ENCODE results near the gene NXPH3. TPM values are rescaled to one million over a fixed set of nuclear protein-coding genes. Genes with fewer than 3 reads are reported as not detected.

The NXPH3 gene
- total RNA-seq, 2 experiments from 2014 or later = not detected

- POLR2A ChIA-PET = no interaction called here
- H3K27ac Mint-ChIP-seq = no peak overlapping the region
- H3K4me1 Mint-ChIP-seq = no peaks in the 10 kb centered on the region
- no peak overlapping the region for H3K4me3 Mint-ChIP-seq
- no peaks in the 10 kb centered on the region for H3K27me3 Mint-ChIP-seq
- CTCF ChIA-PET = interaction anchor here (1.3 kb wide), 2 partner anchors 9 to 159 kb away, joined by 3 to 4 read pairs; no protein-coding TSS in a partner anchor
- DNase-seq = no peak
- peaks cover 18% of the 10 kb centered on the region for H3K36me3 Mint-ChIP-seq (ENCODE audit: low read depth)
- no peaks in the 10 kb centered on the region for H3K9me3 Mint-ChIP-seq
Observed at GRCh38 chr17:49592263-49592662, 16.6 kb downstream of the NXPH3 start.

GRCh38 chr17:49595328-49595727, 19.7 kb downstream of the NXPH3 start:
- Mint-ChIP-seq H3K9me3 (no peaks in the 10 kb centered on the region), H3K27me3 (no peaks in the 10 kb centered on the region), H3K4me3 (no peak overlapping the region), H3K27ac (no peak overlapping the region), H3K36me3 (ENCODE audit: low read depth) (peaks cover 28% of the 10 kb centered on the region), H3K4me1 (no peaks in the 10 kb centered on the region)
- no peak for DNase-seq
- ChIA-PET CTCF (interaction anchor here (0.6 to 1.3 kb wide), 4 partner anchors 20 to 118 kb away, joined by 3 to 5 read pairs (median 4); partner anchors contain the start of gene NXPH3), POLR2A (no interaction called here)

GRCh38 chr17:49595980-49596379, 20.3 kb downstream of the NXPH3 start:
- H3K27me3 Mint-ChIP-seq = no peaks in the 10 kb centered on the region
- DNase-seq = no peak
- no peak overlapping the region for H3K4me3 Mint-ChIP-seq
- CTCF ChIA-PET = no interaction called here
- peaks cover 29% of the 10 kb centered on the region for H3K36me3 Mint-ChIP-seq (ENCODE audit: low read depth)
- no peaks in the 10 kb centered on the region for H3K9me3 Mint-ChIP-seq
- H3K27ac Mint-ChIP-seq = no peak overlapping the region
- POLR2A ChIA-PET = no interaction called here
- H3K4me1 Mint-ChIP-seq = no peaks in the 10 kb centered on the region

GRCh38 chr17:49596613-49597244, 21.1 kb downstream of the NXPH3 start:
- Mint-ChIP-seq H3K4me1 (no peaks in the 10 kb centered on the region), H3K27ac (no peak overlapping the region), H3K9me3 (no peaks in the 10 kb centered on the region), H3K4me3 (no peak overlapping the region), H3K36me3 (ENCODE audit: low read depth) (peaks cover 34% of the 10 kb centered on the region), H3K27me3 (no peaks in the 10 kb centered on the region)
- DNase-seq = no peak
- POLR2A ChIA-PET = interaction anchor here (0.6 kb wide), 1 partner anchor 65 kb away, joined by 3 read pairs; no protein-coding TSS in a partner anchor
- CTCF ChIA-PET = interaction anchor here (0.8 to 1.5 kb wide), 7 partner anchors 8 to 41 kb away, joined by 3 to 5 read pairs (median 3); no protein-coding TSS in a partner anchor

- ChIA-PET CTCF (interaction anchor here (0.6 to 1.5 kb wide), 9 partner anchors 9 to 41 kb away, joined by 3 to 5 read pairs (median 4); no protein-coding TSS in a partner anchor), POLR2A (interaction anchor here (0.6 kb wide), 1 partner anchor 65 kb away, joined by 3 read pairs; no protein-coding TSS in a partner anchor)
- H3K9me3 Mint-ChIP-seq = no peaks in the 10 kb centered on the region
- H3K27ac Mint-ChIP-seq = no peak overlapping the region
- H3K27me3 Mint-ChIP-seq = no peaks in the 10 kb centered on the region
- peaks cover 34% of the 10 kb centered on the region for H3K36me3 Mint-ChIP-seq (ENCODE audit: low read depth)
- H3K4me3 Mint-ChIP-seq = no peak overlapping the region
- no peaks in the 10 kb centered on the region for H3K4me1 Mint-ChIP-seq
- no peak for DNase-seq
Observed at GRCh38 chr17:49597436-49597835, 21.8 kb downstream of the NXPH3 start.

- ChIA-PET CTCF (interaction anchor here (0.6 to 1.5 kb wide), 8 partner anchors 10 to 41 kb away, joined by 3 to 5 read pairs (median 4); no protein-coding TSS in a partner anchor), POLR2A (interaction anchor here (0.5 kb wide), 1 partner anchor 222 kb away, joined by 3 read pairs; no protein-coding TSS in a partner anchor)
- Mint-ChIP-seq H3K9me3 (no peaks in the 10 kb centered on the region), H3K27me3 (no peaks in the 10 kb centered on the region), H3K4me3 (no peak overlapping the region), H3K36me3 (ENCODE audit: low read depth) (peaks cover 38% of the 10 kb centered on the region), H3K27ac (no peak overlapping the region), H3K4me1 (peaks cover 4% of the 10 kb centered on the region)
- no peak for DNase-seq
Observed at GRCh38 chr17:49597928-49598655, 22.4 kb downstream of the NXPH3 start.

GRCh38 chr17:49598918-49599317, 23.2 kb downstream of the NXPH3 start:
- no peak for DNase-seq
- Mint-ChIP-seq H3K36me3 (ENCODE audit: low read depth) (peaks cover 43% of the 10 kb centered on the region), H3K9me3 (no peaks in the 10 kb centered on the region), H3K27me3 (no peaks in the 10 kb centered on the region), H3K27ac (no peak overlapping the region), H3K4me3 (no peak overlapping the region), H3K4me1 (peaks cover 4% of the 10 kb centered on the region)
- ChIA-PET CTCF (interaction anchor here (0.8 to 1.0 kb wide), 2 partner anchors 48 to 117 kb away, joined by 4 to 7 read pairs; no protein-coding TSS in a partner anchor), POLR2A (no interaction called here)

GRCh38 chr17:49600949-49601348, 25.3 kb downstream of the NXPH3 start:
- ChIA-PET CTCF (interaction anchor here (1.1 kb wide), 1 partner anchor 95 kb away, joined by 3 read pairs; no protein-coding TSS in a partner anchor), POLR2A (no interaction called here)
- H3K27me3 Mint-ChIP-seq = no peaks in the 10 kb centered on the region
- no peaks in the 10 kb centered on the region for H3K9me3 Mint-ChIP-seq
- H3K4me1 Mint-ChIP-seq = peaks cover 4% of the 10 kb centered on the region
- H3K27ac Mint-ChIP-seq = no peak overlapping the region
- H3K4me3 Mint-ChIP-seq = no peak overlapping the region
- DNase-seq = no peak
- peaks cover 50% of the 10 kb centered on the region for H3K36me3 Mint-ChIP-seq (ENCODE audit: low read depth)

GRCh38 chr17:49602783-49603182, 27.1 kb downstream of the NXPH3 start:
- Mint-ChIP-seq H3K9me3 (no peaks in the 10 kb centered on the region), H3K27me3 (no peaks in the 10 kb centered on the region), H3K4me1 (peaks cover 4% of the 10 kb centered on the region), H3K27ac (no peak overlapping the region), H3K4me3 (no peak overlapping the region), H3K36me3 (ENCODE audit: low read depth) (peaks cover 41% of the 10 kb centered on the region)
- CTCF ChIA-PET = interaction anchor here (1.0 to 1.2 kb wide), 2 partner anchors 28 to 32 kb away, joined by 3 read pairs; no protein-coding TSS in a partner anchor
- DNase-seq = no peak
- POLR2A ChIA-PET = no interaction called here

GRCh38 chr17:49603238-49603637, 27.6 kb downstream of the NXPH3 start:
- CTCF ChIA-PET = interaction anchor here (0.9 to 1.2 kb wide), 3 partner anchors 11 to 32 kb away, joined by 3 read pairs; no protein-coding TSS in a partner anchor
- Mint-ChIP-seq H3K4me1 (peaks cover 4% of the 10 kb centered on the region), H3K27ac (no peak overlapping the region), H3K36me3 (ENCODE audit: low read depth) (peaks cover 43% of the 10 kb centered on the region), H3K9me3 (no peaks in the 10 kb centered on the region), H3K27me3 (no peaks in the 10 kb centered on the region), H3K4me3 (no peak overlapping the region)
- POLR2A ChIA-PET = no interaction called here
- no peak for DNase-seq

GRCh38 chr17:49603720-49604119, 28.0 kb downstream of the NXPH3 start:
- POLR2A ChIA-PET = no interaction called here
- Mint-ChIP-seq H3K27me3 (no peaks in the 10 kb centered on the region), H3K4me3 (no peak overlapping the region), H3K36me3 (ENCODE audit: low read depth) (peaks cover 46% of the 10 kb centered on the region), H3K9me3 (no peaks in the 10 kb centered on the region), H3K4me1 (peaks cover 4% of the 10 kb centered on the region), H3K27ac (no peak overlapping the region)
- DNase-seq = no peak
- CTCF ChIA-PET = interaction anchor here (0.9 to 1.0 kb wide), 2 partner anchors 11 to 33 kb away, joined by 3 read pairs; no protein-coding TSS in a partner anchor

GRCh38 chr17:49604314-49604869, 28.7 kb downstream of the NXPH3 start:
- ChIA-PET CTCF (no interaction called here), POLR2A (no interaction called here)
- no peaks in the 10 kb centered on the region for H3K27me3 Mint-ChIP-seq
- DNase-seq = no peak
- H3K4me3 Mint-ChIP-seq = no peak overlapping the region
- H3K4me1 Mint-ChIP-seq = peaks cover 4% of the 10 kb centered on the region
- H3K9me3 Mint-ChIP-seq = no peaks in the 10 kb centered on the region
- peaks cover 47% of the 10 kb centered on the region for H3K36me3 Mint-ChIP-seq (ENCODE audit: low read depth)
- H3K27ac Mint-ChIP-seq = no peak overlapping the region

All from activated CD4-positive, alpha-beta T cell treated with anti-CD3 and anti-CD28 coated beads, Interleukin-2, amount 10 ng/mL, durations not matched to agents 7 days and 5 days (primary cell).